ENCODE measurements around the gene ENTPD1. TPM values are rescaled to one million over a fixed set of nuclear protein-coding genes. Genes with fewer than 3 reads are reported as not detected.

Gene ENTPD1
- total RNA-seq, 1 donor from 2014 or later, result 1.0 TPM

DNA sequence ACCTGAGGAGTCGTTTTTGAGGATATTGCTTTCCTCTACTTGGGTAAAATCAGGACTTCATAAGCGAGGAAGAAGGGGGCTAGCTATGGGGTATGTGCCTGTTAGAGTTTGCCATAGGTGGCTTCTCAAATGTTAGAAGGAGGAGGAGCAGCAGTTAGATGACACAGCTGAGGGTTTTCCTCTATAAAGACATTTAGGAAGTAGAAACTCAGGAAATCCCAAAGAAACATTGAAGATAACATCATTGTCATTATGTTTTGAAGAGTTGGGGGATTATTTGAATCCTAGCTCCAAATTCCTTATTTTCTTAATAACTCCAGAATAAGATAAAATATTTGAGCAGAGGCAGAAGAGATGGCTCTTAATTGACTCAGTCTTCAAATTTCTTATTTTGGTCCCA, 92.9 kb downstream of the ENTPD1 start:
- H3K9me3 Mint-ChIP-seq, result no peaks in the 10 kb centered on the region
- H3K36me3 Mint-ChIP-seq, result no peaks in the 10 kb centered on the region
- H3K27me3 Mint-ChIP-seq, result peaks cover 2% of the 10 kb centered on the region
- no peak overlapping the region for H3K4me3 Mint-ChIP-seq
- H3K27ac Mint-ChIP-seq, result no peak overlapping the region
- TF ChIP-seq, protein P1, sequence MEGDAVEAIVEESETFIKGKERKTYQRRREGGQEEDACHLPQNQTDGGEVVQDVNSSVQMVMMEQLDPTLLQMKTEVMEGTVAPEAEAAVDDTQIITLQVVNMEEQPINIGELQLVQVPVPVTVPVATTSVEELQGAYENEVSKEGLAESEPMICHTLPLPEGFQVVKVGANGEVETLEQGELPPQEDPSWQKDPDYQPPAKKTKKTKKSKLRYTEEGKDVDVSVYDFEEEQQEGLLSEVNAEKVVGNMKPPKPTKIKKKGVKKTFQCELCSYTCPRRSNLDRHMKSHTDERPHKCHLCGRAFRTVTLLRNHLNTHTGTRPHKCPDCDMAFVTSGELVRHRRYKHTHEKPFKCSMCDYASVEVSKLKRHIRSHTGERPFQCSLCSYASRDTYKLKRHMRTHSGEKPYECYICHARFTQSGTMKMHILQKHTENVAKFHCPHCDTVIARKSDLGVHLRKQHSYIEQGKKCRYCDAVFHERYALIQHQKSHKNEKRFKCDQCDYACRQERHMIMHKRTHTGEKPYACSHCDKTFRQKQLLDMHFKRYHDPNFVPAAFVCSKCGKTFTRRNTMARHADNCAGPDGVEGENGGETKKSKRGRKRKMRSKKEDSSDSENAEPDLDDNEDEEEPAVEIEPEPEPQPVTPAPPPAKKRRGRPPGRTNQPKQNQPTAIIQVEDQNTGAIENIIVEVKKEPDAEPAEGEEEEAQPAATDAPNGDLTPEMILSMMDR (conservative IDR thresholded peaks at IDR 0.05), result no peak
- DNase-seq (ENCODE audit: extremely low spot score, unreplicated experiment), result no peak
- no peaks in the 10 kb centered on the region for H3K4me1 Mint-ChIP-seq (ENCODE audit: unreplicated experiment)

DNA sequence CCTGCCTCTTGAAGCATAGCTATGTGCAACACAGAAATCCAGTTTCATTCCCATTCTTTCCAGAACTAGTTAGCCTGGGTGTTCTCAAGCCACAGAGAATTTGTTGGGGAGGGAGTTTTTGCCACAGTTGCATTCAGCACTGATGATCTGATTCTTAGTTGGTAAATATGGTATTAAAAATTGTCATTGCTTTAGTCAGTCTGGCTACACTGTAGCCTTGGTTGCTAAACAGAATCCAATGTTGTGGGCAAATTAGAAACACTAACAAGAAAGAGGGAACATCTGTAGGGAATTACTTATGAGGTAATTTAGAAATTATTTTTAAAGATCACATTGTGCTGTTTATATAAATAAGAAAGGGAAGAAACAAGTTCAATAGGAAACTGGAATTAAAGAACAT, 94.8 kb downstream of the ENTPD1 start:
- TF ChIP-seq, protein P1 (conservative IDR thresholded peaks at IDR 0.05), result no peak
- H3K27ac Mint-ChIP-seq, result no peak overlapping the region
- DNase-seq (ENCODE audit: extremely low spot score, unreplicated experiment), result no peak
- H3K9me3 Mint-ChIP-seq, result no peaks in the 10 kb centered on the region
- no peaks in the 10 kb centered on the region for H3K4me1 Mint-ChIP-seq (ENCODE audit: unreplicated experiment)
- no peaks in the 10 kb centered on the region for H3K27me3 Mint-ChIP-seq
- no peaks in the 10 kb centered on the region for H3K36me3 Mint-ChIP-seq
- no peak overlapping the region for H3K4me3 Mint-ChIP-seq

DNA sequence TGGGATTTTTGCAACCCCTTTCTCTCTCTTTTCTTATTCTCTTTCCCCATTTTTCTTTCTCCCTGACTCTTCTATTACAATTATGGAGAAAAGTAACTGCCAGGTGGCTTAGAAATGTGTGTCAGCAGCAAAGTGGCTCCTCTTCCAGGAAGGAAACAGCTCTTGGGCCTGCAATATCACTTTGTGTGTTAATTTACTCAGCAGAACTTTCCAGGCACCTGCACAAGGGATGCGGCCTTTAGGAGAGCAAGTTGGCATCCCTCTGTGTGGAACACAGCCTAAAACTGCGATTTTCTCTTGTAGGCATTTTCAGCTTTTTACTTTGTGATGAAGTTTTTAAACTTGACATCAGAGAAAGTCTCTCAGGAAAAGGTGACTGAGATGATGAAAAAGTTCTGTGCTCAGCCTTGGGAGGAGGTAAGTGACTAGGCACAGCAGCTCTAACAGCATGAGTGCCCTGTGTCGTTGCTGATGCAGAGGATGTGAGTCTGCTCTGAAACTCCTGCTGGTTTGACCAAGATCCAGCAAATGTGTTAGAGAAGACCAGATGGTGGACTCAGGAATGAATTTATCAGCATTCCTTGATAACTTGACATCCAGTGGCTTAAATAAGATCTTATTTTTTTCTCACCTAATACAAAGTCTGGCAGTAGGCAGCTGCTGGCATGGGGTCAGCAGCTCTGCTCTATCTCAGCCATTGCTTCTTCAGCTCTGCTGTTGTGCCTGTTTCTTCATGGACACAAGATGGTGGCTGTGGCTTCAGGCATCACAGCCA, 104.4 kb downstream of the ENTPD1 start:
- DNase-seq (ENCODE audit: extremely low spot score, unreplicated experiment), result no peak
- Mint-ChIP-seq H3K27ac (no peak overlapping the region), H3K27me3 (no peaks in the 10 kb centered on the region), H3K9me3 (no peaks in the 10 kb centered on the region), H3K4me3 (no peak overlapping the region), H3K36me3 (no peaks in the 10 kb centered on the region), H3K4me1 (ENCODE audit: unreplicated experiment) (no peaks in the 10 kb centered on the region)
- TF ChIP-seq, protein P1 (conservative IDR thresholded peaks at IDR 0.05), result no peak

DNA sequence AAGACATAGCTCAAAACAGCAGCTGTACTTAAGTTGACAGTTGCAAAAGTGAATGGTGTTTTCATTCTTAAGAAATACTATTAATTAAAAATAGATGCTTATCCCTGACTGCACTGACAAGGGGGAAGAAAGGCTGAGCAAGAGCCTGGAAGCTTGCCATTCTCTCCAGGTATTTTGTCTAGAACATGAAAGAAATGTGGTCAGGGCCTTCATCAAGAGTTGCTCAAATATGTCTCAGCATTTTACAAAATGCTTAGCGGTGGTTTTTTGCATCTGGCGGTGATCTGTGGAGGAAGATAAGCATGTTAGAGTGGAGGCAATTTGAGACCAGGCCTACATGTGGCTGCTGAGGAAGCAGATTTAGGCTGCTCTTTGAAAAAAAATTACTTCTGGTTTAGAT, 105.4 kb downstream of the ENTPD1 start:
- Mint-ChIP-seq H3K4me3 (no peak overlapping the region), H3K36me3 (no peaks in the 10 kb centered on the region), H3K27ac (no peak overlapping the region), H3K9me3 (no peaks in the 10 kb centered on the region), H3K27me3 (no peaks in the 10 kb centered on the region), H3K4me1 (ENCODE audit: unreplicated experiment) (peaks cover 5% of the 10 kb centered on the region)
- DNase-seq (ENCODE audit: extremely low spot score, unreplicated experiment), result no peak
- TF ChIP-seq, protein P1 (conservative IDR thresholded peaks at IDR 0.05), result no peak

DNA sequence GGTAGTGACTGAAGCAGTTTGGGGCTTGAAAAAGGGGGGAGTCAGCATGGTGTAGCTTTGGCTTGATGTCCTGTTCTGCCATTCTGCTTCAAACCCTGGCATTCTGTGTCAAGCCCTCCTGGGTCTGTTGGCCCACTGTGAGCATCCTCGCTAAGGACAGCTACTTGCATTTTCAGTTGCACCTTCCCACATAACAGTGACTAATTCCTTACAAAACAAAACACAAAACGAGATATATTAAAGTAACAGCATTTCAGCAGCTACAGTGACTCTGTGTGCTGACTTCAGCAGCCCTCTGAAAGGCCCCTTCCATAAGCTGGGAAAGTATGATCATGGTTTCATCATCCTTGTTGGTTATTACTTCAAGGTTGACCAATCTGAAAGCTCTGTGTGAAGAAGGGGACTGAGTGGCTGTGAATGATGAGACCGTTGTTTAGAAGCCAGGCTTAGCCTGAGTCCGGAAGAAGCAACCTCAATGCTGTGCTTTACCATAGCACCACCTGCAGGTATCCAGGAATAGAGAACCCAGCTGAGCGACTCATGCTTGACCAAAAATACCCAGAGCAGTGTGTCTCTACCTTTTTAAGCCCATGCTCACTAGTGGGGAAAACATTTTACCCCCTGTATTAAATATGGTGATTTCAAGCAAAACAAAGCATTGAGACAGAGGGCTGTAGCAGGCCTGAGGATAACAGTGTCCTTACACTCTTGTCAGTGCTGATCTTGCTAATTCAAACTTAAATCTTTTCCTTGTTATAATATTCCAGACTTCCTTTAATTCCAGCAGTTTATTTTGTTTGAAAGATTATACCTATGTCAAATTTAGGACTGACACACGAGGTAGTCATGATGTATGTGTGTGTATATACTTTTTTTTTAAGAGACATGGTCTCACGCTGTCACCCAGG, 109.2 kb downstream of the ENTPD1 start:
- Mint-ChIP-seq H3K4me3 (no peak overlapping the region), H3K4me1 (ENCODE audit: unreplicated experiment) (peaks cover 5% of the 10 kb centered on the region), H3K9me3 (no peaks in the 10 kb centered on the region), H3K27me3 (no peaks in the 10 kb centered on the region), H3K36me3 (no peaks in the 10 kb centered on the region), H3K27ac (no peak overlapping the region)
- TF ChIP-seq, protein P1 (conservative IDR thresholded peaks at IDR 0.05), result peak; percentile 70
- DNase-seq (ENCODE audit: extremely low spot score, unreplicated experiment), result no peak

All from type B pancreatic cell (in vitro differentiated cells).